HG02678 (cell line): ENCODE results near the gene MED16.
"Not testable (repeated sequence)": the region's sequence is repeated elsewhere in the genome, so short reads cannot be mapped to it uniquely, and the experiment has no call there.

Experiments
- ATAC-seq: cut with Tn5 transposase; IDR thresholded peaks from one replicate; pipeline ENCODE4 v1.9.1; 2021; ENCODE audit warnings: mild to moderate bottlenecking, moderate library complexity; ENCODE audit not compliant: unreplicated experiment

MED16 gene

DNA sequence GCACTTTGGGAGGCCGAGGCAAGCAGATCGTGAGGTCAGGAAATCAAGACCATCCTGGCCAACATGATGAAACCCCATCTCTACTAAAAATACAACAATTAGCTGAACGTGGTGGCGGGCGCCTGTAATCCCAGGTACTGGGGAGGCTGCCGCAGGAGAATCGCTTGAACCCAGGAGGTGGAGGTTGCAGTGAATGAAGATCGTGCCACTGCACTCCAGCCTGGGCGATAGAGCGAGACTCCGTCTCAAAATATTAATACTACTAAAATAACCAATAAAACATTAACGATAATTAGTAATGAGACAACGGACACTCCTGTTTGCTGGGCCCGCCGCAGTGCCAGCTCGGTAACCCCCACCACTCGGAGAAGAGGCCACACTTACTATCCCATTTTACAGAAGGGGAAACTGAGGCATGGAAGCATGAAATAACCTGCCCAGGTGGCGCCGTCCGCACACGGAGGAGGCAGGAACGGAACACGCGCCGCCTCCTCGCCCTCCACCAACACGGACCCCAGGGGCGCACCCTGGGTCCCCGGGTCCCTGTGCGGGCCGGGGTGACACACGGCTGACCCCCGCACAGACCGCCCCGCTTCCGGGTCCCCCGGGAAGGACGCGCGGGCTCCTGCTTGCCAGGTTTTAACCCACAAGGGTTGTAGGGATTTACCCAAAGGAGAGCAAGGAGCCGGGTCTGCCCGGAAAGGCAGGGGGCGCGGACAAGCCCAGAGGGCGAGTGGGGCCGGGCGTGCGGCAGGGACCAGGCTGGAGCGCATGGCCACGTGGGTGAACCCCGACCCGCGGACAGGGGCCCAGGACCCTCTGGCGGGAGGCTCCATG is 18.4 kb upstream of the MED16 start:
- no peak for ATAC-seq

DNA sequence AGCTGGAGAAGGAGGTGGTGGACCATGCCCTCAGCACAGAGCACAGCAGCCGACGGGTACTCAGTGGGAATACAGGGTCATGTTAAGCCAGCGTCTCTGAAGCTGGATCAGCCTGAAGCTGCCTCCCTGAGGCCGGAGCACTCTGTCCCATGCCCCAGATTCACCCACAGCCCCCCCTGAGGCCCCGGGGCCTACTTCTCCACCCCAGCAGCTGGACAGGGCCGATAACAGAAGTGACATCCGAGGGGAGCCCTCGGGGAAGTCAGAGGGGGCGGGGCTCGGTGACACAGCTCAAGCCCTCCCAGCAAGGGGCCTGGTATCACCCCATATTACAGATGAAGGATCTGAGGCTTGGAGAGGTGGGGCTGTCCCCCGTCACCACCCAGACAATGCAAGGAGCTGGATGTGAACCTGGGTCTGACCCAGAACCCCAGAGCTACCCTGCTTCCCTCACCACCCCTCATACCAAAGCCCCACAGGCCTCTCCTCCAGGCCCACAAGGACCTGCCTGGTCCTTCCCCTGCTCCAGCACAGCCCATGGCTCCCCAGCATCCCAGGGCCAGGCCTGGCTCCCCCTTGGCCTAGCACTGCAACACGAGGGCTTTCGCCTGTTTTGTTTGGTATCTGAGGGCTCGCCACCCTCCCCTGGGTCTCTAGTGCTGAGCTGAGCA is 14.3 kb upstream of the MED16 start:
- ATAC-seq, result no peak

DNA sequence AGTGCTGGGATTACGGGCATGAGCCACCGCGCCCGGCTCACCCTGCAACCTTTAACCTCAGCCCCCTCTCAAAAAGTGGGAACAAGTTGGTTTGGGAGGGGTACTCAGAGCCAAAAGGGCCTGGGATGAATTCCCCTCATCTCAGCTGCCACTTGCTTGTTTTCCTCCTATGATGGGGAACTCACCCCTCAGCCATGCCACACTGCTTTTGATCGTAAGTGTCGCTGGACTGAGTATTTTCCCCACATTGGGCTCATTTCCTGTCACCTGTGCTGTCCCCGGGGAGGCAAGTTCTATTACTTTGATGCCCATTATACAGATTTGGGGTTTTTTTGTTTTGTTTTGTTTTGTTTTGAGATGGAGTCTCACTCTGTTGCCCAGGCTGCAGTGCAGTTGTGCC is 13.5 kb upstream of the MED16 start:
- ATAC-seq, result no peak

DNA sequence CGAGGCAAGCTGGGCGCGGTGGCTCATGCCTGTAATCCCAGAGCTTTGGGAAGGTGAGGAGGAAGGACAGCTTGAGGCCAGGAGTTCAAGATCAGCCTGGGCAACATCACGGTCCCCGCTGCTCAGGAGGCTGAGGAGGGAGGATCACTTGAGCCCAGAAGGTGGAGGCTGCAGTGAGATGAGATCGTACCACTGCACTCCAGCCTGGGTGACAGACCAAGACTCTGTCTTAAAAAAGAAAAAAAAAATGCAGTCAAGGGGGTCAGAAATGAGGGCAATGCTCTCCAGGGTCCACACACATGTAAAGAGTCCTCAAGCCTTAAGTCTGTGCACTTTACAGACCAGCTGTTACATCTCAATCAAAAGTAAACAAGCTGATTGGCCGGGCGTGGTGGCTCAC is 11.6 kb upstream of the MED16 start:
- ATAC-seq, result no peak

DNA sequence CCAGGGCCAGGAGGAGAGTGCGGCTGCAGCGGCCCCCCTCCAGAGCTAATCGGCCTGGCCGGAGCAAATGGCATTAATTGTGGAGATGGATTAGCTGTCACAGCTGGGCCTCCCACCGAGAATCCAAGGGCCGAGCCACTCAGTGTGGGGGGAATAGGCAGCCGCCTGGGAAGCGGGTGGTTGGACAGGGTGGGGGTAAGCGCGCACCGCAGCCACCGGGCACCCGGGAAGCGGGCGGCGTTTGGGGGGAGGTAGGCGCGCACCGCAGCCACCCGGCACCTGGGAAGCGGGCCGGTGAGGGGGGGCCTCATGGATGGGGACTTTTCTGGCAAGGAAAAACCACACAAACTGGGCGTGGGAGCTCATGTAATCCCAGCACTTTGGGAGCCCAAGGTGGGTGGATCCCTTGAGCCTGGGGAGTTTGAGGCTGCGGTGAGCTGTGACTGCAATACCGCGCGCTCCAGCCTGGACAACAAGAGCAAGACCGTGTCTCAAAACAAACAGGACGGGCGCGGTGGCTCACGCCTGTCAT is 10.3 kb upstream of the MED16 start:
- ATAC-seq, result no peak

DNA sequence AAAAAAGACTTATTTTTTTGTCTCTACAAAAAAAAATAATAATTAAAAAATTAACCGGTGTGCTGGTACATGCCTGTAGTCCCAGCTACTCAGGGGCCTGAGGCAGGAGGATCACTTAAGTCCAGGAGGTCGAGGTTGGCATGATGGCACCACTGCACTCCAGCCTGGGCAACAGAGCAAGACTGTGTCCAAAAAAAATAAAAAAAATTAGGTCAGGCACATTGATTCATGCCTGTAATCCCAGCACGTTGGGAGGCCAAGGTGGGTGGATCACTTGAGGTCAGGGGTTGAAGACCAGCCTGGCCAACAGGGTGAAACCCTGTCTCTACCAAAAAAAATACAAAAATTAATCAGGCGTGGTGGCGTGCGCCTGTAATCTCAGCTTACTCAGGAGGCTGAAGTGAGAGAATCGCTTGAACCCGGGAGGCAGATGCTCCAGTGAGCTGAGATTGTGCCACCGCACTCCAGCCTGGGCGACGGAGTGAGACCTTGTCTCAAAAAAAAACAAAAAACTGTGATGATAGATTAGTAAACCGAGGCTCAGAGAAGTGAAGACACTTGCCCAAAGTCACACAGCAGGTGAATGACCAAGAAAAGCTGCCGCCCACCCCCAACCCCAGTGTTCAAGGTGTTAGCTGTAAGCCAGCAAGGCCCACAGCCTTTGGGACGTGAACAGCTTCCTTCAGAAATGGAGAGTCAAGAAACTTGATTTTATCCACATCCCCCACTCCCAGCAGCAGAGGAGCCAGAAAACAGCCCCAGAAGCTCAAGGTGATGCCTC is 9.6 kb upstream of the MED16 start:
- ATAC-seq, result no peak

DNA sequence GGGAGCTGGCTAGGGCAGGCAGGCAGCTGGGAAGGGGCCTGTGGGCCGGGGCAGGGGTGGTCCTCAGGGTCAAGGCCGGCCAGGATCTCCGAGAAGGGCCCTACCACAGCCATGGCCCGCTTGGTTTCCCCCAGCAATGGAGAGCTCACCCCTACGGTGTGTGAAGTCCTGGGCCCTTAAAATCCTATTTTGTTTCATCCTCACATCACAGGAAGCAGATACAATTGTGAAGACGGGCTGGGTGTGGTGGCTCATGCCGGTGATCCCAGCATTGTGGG is 9.0 kb upstream of the MED16 start:
- ATAC-seq, result no peak

DNA sequence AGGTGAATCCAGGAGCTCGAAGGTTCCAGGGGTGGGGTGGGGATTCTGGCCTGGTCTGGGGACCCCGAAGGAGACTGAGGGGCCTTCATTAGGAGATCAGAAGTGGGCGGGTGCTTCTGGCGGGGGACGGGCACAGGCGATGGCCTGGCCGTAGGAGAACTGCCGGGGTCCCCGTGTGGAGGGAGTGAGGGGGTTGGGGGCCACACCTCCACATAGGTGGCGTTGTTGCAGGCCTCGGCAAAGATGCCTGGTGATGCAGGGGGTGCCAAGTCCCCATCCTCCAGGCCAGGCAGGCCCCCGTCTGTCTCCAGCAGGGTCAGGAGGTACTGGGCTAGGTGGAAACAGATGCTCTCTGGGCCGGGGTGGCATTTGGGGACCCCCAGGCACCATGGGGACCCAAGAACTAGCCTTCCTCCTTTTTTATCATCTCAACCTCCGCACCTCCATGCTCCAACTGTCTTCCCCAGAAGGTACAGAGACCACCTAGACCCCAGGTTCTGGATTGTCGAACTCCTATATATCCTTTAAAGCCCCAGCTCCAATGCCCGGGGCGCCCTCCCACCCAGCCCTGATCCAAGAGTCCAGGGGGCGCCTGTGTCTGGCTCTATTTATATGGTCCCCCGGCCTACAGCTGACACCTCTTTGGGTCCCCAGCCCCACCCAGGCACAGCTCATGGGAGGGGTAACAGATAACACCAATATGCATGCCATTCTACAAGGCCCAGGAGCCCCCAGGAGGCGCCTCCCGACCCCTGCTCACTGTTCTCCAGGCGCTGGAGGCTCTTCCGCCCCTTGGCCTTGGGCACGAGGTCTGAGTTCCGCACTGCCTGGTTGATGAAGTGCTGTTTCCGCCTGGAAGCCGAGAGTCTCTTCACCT is 8.5 kb upstream of the MED16 start:
- no peak for ATAC-seq

DNA sequence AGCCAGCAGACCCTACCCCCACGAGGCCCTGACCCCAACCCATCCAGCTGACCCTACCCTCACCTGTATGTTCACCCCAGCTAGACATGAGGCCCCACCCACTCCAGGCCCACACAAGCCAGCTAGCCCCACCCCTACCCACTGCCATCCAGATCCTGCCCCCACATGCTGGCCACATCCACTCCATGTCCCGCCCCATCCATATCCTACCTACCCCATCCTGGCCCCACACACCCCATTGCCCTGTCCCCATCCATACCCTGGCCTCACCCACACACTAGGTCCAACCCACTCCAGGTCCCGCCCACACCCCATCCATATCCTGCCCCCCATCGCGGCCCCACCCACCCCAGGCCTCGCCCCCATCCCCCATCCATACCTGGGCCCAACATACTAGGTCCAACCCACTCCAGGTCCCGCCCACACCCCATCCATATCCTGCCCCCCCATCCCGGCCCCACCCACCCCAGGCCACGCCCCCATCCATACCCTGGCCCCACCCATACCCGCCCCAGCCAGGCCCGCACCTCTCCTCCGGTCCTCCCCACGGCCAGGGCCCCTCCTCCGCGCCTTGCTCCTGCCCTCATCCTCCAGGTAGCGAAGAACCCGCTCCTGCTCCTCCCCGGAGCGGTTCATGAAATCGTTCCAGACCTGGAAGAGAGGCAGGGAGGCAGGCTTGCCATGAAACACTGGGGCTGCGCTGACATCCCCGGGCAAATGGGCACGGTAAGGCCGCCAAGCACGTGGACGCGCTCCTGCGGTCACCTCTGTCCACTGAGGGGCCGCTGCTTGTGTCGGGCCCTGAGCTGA is 7.5 kb upstream of the MED16 start:
- no peak for ATAC-seq

DNA sequence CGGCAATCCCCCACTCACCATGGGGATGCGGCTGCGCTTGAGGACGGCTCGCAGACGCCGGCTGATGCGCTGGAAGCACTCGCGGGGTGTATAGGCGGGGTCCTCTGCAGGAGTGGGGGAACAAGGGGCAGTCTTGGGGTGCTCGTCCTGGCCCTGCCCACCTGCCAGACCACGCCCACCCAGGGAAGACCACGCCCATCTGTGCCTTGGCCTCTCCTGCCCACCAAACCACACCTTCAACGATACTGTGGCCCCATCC is 7.0 kb upstream of the MED16 start:
- ATAC-seq, result no peak

DNA sequence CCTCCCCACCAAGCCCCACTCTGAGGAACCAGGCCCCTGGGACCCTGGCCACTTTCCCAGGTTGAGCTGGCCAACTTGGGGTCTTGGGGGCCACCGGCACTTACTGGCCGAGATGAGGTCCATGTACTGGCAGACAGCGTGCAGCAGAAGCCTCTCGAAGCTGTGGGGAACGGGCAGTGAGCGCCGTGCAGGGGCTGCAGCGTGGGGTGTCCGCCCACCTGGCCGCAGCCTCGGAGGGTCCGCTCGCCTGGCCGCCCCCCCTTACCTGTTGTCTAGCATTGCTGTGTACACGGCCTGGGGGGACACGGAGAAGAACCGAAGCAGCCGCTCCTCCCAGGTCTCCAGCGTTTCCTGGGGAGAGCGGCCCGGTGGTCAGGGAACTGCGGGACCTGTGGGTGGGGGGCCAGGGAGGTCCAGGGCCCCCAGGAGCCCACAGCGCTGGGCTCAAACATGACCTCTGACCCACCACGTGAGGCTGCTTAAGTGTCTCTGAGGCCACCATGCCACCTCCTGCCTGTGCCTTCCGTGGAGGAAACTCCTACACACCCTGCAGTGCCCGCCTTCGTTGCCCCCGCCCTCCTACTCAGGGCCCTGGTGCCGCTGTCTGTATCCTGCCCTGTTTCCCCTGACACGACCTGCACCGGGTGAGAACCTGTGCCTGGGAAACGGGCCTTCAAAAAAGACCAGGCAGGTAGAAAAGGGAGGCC is 6.5 kb upstream of the MED16 start:
- no peak for ATAC-seq

DNA sequence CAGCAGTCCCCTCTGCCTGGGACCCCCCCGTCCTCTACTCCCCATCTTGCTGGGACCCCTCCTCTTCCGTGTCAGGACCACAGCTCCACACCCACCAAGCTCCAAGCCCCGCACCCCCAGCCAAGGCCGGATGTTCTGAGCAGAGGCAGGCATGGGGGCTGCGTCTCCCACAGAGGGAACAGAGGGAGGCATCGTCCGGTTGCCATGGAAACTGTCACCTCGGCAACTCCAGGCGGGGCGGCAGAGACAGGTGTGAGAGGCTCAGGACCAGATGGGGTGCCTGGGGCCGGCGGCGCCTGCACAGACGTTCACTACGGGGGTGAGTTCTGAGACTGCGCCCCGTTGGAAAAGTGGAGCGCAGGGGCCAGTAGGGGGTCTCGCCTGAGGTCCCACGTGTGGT is 5.7 kb upstream of the MED16 start:
- ATAC-seq, result no peak

DNA sequence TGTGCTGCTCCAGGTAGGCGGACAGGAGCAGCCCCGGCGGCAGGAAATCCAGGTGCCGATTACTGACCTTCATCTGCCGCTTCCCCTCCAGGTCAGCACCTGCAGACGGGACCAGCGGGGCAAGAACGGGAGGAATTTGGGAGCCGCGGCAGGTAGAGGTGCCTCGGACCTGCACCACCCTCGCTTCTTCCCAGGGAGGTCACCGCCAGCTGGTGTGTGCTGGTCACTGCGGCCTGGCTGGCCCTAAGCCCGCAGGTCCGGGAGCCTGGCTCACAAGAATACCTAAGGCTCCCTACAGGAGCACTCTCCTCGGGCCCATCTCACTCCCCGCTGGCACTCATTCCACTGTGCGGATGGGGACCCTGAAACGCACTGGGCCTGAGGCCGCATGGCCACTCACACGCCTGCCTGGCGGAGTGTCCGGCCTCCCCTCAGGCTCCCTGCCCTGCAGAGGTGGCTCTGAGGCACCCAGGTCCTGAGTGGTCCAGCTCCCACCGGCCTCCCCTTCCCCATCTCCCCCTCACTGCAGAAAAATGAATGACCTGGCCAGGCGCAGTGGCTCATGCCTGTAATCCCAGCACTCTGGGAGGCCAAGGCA is 4.6 kb upstream of the MED16 start:
- ATAC-seq, result no peak

DNA sequence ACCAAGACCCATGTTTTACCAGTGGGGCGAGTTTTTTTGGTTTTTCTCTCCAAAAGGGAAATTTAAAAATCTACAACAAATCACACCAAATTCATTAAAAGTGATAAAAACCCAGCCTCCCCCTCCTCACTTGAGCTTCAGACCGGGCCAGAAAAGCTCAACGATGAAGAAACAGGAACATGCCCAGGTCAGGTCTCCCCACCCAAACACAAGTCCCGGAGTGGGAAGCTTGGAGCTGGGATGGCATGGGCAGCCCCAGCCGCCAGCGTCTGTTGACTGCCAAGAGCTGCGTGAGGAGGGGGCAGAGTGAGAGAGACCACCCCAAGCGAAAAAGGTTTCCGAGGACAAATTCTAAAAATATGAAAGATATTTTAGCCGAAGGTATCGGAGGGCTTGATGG is 4.0 kb upstream of the MED16 start:
- no peak for ATAC-seq

DNA sequence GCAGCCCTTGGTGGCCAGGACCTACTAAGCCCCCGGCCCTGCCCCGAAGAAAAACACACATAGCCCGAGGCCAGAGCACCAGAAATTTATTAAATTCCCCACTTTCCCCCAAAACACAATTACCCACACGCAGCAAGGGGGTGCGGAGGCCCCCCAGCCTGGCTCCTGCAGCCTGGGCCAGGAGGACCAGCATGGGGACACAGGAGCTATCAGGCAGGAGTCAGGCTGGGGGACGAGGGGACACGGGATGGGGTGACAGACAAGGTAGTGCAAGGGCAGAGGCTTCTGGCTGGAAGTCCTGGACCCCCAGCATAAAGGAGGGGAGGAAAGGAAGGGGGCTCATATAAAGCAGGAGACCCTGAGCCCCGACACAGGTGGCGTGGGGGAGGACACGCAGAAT is 3.4 kb upstream of the MED16 start:
- no peak for ATAC-seq

DNA sequence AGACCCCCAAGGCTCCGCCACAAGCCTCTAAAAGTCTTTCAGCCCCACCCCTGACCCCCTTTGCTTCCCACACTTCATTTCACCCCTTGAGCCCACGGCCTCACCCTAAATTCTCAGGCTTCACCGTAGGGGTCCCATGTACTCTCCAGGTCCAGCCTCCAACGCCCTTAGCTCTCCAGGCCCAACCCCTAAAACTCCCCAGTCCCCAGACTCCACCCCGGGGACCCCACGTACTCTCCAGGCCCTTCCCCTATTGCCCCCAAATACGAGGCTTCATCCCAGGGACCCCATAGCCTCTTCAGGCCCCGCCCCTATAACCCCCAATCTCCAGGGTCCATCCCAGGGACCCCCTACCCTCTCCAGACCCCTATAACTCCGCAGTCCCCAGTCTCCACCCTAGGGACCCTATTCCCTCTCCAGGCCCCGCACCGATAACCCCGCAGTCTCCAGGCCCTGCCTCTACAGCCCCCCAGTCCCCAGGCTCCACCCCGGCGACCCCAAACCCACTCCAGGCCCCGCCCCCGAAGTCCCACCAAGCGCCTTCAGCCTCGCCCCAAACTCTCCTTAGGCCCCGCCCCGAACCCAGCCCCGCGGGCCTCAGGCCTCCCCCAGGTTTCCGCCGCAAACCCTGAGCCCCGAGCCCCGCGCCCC is 619 bp downstream of the MED16 start:
- ATAC-seq, result no peak

DNA sequence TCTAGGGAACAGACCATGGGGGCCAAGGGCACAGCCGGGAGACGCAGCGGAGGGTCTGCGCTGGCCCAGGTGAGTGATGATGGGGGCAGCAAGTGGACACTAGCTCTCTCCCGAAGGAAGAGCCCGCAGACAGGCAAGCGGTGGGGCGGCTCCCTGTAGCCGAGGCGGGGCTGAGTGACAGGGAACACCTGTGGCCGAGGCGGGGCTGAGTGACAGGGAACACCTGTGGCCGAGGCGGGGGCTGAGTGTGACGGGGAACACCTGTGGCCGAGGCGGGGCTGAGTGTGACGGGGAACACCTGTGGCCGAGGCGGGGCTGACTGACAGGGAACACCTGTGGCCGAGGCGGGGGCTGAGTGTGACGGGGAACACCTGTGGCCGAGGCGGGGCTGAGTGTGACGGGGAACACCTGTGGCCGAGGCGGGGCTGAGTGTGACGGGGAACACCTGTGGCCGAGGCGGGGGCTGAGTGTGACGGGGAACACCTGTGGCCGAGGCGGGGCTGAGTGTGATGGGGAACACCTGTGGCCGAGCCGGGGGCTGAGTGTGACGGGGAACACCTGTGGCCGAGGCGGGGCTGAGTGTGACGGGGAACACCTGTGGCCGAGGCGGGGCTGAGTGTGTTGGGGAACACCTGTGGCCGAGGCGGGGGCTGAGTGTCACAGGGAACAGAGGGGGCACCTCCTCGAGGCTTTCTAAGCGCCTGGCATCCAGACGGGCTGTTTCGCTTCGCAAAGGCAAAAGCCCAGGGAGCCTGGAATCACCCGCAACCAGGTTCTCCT is 1.4 kb downstream of the MED16 start:
- ATAC-seq, result not testable (repeated sequence)

DNA sequence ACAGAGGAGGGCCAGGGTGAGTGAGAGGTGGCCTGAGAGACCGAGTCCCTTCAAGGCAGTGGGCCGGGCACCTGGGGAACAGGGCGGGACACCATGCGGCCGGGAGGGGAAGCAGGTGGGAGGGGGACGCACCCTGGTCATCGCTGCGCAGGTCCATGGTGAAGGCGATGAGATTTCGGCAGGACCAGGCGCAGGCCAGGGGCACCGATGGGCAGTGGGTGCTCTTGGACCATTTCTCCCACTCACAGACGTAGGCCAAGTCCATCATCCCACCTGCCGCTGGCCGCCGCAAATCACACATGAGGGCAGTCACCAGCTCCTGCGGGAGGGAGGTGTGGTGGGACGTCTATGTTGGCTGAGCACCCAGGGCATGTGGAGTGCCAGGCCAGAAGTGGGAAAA is 2.2 kb downstream of the MED16 start:
- ATAC-seq, result no peak
